ENCODE measurements around the gene CORO7.

The CORO7 gene

DNA sequence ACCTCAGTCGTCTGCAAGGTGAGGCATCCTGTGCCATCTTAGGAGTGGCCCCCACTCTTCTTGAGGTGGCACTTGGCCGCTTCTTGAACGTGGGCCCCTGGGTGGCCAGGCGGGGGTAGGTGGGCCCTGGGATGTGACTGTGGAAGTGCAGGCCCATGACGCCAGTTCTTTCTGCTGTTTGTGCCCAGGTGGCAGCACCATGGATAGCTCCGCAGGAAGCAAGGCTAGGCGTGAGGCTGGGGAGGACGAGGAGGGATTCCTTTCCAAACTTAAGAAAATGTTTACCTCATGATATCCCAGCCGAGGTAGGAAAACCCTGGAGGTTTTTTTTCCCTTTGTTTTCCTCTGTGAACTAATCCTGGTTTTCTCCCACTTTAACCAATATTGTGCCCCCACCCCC is 38.2 kb upstream of the CORO7 start:
- TF ChIP-seq ZFX (IDR thresholded peaks at IDR 0.05), result no peak
- TF ChIP-seq, protein P1, sequence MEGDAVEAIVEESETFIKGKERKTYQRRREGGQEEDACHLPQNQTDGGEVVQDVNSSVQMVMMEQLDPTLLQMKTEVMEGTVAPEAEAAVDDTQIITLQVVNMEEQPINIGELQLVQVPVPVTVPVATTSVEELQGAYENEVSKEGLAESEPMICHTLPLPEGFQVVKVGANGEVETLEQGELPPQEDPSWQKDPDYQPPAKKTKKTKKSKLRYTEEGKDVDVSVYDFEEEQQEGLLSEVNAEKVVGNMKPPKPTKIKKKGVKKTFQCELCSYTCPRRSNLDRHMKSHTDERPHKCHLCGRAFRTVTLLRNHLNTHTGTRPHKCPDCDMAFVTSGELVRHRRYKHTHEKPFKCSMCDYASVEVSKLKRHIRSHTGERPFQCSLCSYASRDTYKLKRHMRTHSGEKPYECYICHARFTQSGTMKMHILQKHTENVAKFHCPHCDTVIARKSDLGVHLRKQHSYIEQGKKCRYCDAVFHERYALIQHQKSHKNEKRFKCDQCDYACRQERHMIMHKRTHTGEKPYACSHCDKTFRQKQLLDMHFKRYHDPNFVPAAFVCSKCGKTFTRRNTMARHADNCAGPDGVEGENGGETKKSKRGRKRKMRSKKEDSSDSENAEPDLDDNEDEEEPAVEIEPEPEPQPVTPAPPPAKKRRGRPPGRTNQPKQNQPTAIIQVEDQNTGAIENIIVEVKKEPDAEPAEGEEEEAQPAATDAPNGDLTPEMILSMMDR (conservative IDR thresholded peaks at IDR 0.05), result no peak
- no peak overlapping the region for H3K27ac ChIP-seq

DNA sequence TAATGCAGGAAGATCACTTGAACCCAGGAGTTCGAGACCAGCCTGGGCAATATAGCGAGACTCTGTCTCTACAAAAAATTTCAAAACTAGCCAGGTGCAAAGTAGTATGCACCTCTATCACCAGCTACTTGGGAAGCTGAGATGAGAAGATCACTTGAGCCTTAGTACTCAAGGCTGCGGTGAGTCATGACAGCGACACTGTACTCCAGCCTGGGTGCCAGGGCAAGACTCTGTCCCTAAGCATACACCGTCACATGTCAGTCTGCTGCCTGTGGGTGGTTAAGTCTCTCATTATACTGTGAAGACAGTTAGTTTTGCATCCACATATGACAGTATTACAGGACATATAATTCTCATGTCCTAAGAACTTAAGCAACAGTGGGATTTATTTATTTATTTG is 36.3 kb upstream of the CORO7 start:
- no peak for TF ChIP-seq ZFX (IDR thresholded peaks at IDR 0.05)
- TF ChIP-seq, protein P1 (conservative IDR thresholded peaks at IDR 0.05), result no peak
- H3K27ac ChIP-seq, result no peak overlapping the region

DNA sequence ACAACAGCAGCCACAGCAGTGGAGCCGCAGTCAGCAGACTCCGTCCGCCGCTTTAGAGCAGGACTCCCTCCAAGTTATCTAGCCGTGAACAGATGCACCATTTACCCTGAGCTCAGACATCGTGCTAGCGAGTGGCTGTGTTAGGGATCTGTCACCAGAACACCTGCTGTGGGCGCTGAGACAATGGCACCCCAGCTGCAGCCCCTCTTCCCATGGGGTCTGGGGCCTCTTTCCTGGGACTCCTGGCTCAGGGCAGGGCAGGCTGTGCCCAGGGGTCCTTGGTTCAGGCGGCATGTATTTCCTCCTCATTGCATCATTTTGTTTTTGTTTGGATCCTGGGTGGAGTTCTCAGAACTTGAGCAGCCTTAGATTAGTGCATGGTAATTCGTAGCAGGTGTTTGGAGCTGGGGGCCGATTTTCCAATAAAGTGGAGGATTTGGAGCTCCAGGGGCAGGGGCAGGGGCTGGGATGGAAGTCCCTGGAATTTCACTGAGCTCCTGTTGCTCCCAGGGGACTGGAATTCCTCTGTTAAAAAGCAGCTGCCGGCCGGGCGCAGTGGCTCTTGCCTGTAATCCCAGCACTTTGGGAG is 34.6 kb upstream of the CORO7 start:
- no peak overlapping the region for H3K27ac ChIP-seq
- TF ChIP-seq ZFX (IDR thresholded peaks at IDR 0.05), result no peak
- TF ChIP-seq, protein P1 (conservative IDR thresholded peaks at IDR 0.05), result no peak

DNA sequence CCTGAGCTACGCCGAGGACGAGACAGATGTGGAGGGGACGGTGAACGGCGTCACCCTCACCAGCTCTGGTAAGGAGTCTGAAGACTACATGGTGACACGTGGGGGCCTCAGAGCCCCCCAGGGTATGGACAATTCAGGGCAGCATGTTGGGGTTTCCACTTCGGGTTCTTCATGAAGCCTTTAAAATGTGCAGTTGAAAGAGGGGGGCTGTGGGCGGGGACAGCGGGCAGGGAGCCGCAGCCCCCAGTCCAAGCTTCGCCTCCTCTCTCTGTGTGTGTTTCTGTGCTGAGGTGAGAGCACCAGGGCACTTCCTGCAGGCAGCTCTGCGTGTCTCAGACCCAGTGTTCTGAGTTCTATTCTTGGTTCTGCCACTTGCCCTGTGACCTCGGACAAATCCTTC is 34.0 kb upstream of the CORO7 start:
- TF ChIP-seq, protein P1 (conservative IDR thresholded peaks at IDR 0.05), result no peak
- no peak for TF ChIP-seq ZFX (IDR thresholded peaks at IDR 0.05)
- H3K27ac ChIP-seq, result no peak overlapping the region

DNA sequence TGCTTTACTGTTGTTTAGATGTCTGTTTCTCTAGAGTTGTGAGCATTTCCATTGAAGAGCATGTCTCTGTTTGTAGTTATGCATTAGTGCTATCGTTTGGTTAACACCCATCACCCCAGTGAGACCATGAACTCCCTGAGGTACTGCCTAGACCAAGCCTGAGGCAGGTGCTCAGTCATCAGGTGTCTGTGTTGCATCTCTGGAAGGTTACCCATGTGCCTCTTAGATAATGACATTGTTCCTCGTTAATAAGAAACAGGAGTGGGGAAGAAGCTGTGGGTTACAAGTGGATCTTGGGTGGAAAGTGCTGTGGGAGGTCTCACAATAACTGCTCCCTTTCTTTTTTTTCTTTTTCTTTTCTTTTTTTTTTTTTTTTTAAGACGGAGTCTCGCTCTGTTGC is 27.6 kb upstream of the CORO7 start:
- no peak overlapping the region for H3K27ac ChIP-seq
- no peak for TF ChIP-seq ZFX (IDR thresholded peaks at IDR 0.05)
- TF ChIP-seq, protein P1 (conservative IDR thresholded peaks at IDR 0.05), result no peak

DNA sequence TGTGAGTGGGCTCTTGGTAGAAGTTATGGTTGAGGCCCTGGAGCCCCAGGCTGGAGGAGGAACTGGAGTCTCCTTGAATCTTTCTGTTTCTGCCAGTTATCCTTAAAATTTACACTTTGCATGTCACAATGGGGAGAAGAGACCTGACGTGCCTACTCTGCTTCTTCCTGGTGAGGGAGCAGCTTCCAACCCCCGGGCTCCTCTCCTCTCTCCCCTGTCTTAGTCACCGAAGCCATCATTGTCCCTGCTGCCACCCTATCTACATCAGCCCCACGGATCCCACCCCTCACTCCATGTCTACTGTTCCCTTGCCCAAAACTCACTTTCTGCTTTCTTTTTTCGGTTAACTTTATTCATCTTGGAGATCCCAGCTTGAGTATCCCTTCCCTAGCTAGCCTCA is 26.9 kb upstream of the CORO7 start:
- H3K27ac ChIP-seq, result no peak overlapping the region

DNA sequence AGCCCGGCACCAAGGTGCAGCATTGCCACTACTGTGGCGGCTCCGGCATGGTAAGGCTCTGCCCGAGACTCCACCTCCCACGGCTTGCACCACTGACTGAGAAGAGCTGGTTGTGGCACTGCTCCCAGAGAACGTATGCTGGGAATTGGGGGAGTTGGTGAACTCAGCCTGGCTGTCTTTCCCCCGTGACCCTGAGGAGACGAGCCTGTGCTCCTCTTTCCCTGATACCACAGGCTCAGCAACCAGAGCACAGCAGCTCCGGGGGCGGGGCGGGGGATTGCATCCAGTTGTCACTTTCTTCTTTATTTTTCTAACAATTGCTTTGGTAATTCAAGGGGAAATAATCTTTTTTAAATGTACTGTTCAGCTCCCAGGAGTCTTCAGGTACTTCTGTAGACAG is 26.0 kb upstream of the CORO7 start:
- no peak for TF ChIP-seq ZFX (IDR thresholded peaks at IDR 0.05)
- TF ChIP-seq, protein P1 (conservative IDR thresholded peaks at IDR 0.05), result no peak
- no peak overlapping the region for H3K27ac ChIP-seq

More for the DNA sequence above, 26.9 kb upstream of the CORO7 start:
- TF ChIP-seq ZFX (IDR thresholded peaks at IDR 0.05), result no peak
- TF ChIP-seq, protein P1 (conservative IDR thresholded peaks at IDR 0.05), result no peak
